ENCODE data around the gene PDZD2.

PDZD2 gene

GRCh38 chr5:31898036-31898632 is 259.2 kb downstream of the PDZD2 start:
- Histone ChIP-seq H3K9me3 (no peaks in the 10 kb centered on the region), H3K4me2 (no peak overlapping the region)
- no peak for TF ChIP-seq Cebpa-rat (IDR thresholded peaks at IDR 0.05)

GRCh38 chr5:31900296-31900865 is 261.4 kb downstream of the PDZD2 start:
- Histone ChIP-seq H3K4me3 (no peak overlapping the region), H3K4me2 (no peak overlapping the region), H3K36me3 (no peaks in the 10 kb centered on the region), H3K9ac (no peak overlapping the region), H4K20me1 (no peaks in the 10 kb centered on the region), H3K27ac (no peak overlapping the region), H3K27me3 (no peaks in the 10 kb centered on the region), H3K4me1 (no peaks in the 10 kb centered on the region), H3K9me3 (no peaks in the 10 kb centered on the region)
- no peak for TF ChIP-seq Cebpa-rat (IDR thresholded peaks at IDR 0.05)

More at GRCh38 chr5:31898036-31898632, 259.2 kb downstream of the PDZD2 start:
- H3K4me1 ChIP-seq = no peaks in the 10 kb centered on the region
- no peak overlapping the region for H3K27ac ChIP-seq
- no peaks in the 10 kb centered on the region for H3K27me3 ChIP-seq
- no peaks in the 10 kb centered on the region for H3K36me3 ChIP-seq
- H3K4me3 ChIP-seq = no peak overlapping the region
- H4K20me1 ChIP-seq = no peaks in the 10 kb centered on the region
- no peak overlapping the region for H3K9ac ChIP-seq

- H3K9ac ChIP-seq = no peak overlapping the region
- H3K36me3 ChIP-seq = no peaks in the 10 kb centered on the region
- no peak overlapping the region for H3K4me2 ChIP-seq
- H3K27ac ChIP-seq = no peak overlapping the region
- H3K27me3 ChIP-seq = no peaks in the 10 kb centered on the region
- TF ChIP-seq Cebpa-rat (IDR thresholded peaks at IDR 0.05) = no peak
- H3K4me1 ChIP-seq = no peaks in the 10 kb centered on the region
- no peak overlapping the region for H3K4me3 ChIP-seq
- no peaks in the 10 kb centered on the region for H3K9me3 ChIP-seq
- no peaks in the 10 kb centered on the region for H4K20me1 ChIP-seq
Observed at GRCh38 chr5:31901807-31902530, 263.0 kb downstream of the PDZD2 start.

- Histone ChIP-seq H3K36me3 (no peaks in the 10 kb centered on the region), H3K27ac (no peak overlapping the region)
Observed at GRCh38 chr5:31908396-31908795, 269.5 kb downstream of the PDZD2 start.

GRCh38 chr5:31909073-31909472 is 270.1 kb downstream of the PDZD2 start:
- Histone ChIP-seq H3K9ac (no peak overlapping the region), H3K9me3 (no peaks in the 10 kb centered on the region), H3K4me3 (no peak overlapping the region), H3K4me2 (no peak overlapping the region), H4K20me1 (no peaks in the 10 kb centered on the region), H3K27me3 (no peaks in the 10 kb centered on the region), H3K4me1 (no peaks in the 10 kb centered on the region), H3K36me3 (no peaks in the 10 kb centered on the region), H3K27ac (no peak overlapping the region)
- no peak for TF ChIP-seq Cebpa-rat (IDR thresholded peaks at IDR 0.05)

More at GRCh38 chr5:31908396-31908795, 269.5 kb downstream of the PDZD2 start:
- Histone ChIP-seq H3K4me1 (no peaks in the 10 kb centered on the region), H3K9ac (no peak overlapping the region), H4K20me1 (no peaks in the 10 kb centered on the region), H3K9me3 (no peaks in the 10 kb centered on the region), H3K27me3 (no peaks in the 10 kb centered on the region), H3K4me2 (no peak overlapping the region), H3K4me3 (no peak overlapping the region)
- TF ChIP-seq Cebpa-rat (IDR thresholded peaks at IDR 0.05) = no peak

GRCh38 chr5:31911291-31912265 is 272.6 kb downstream of the PDZD2 start:
- no peaks in the 10 kb centered on the region for H4K20me1 ChIP-seq
- no peak overlapping the region for H3K9ac ChIP-seq
- H3K4me1 ChIP-seq = no peaks in the 10 kb centered on the region
- no peaks in the 10 kb centered on the region for H3K36me3 ChIP-seq
- H3K27me3 ChIP-seq = no peaks in the 10 kb centered on the region
- no peak for TF ChIP-seq Cebpa-rat (IDR thresholded peaks at IDR 0.05)
- H3K27ac ChIP-seq = no peak overlapping the region
- no peaks in the 10 kb centered on the region for H3K9me3 ChIP-seq
- H3K4me3 ChIP-seq = no peak overlapping the region
- H3K4me2 ChIP-seq = no peak overlapping the region

GRCh38 chr5:31913808-31914207 is 274.9 kb downstream of the PDZD2 start:
- H3K27ac ChIP-seq = no peak overlapping the region

GRCh38 chr5:31916327-31916726 is 277.4 kb downstream of the PDZD2 start:
- no peak overlapping the region for H3K27ac ChIP-seq
- H4K20me1 ChIP-seq = no peaks in the 10 kb centered on the region
- H3K4me3 ChIP-seq = no peak overlapping the region
- no peak overlapping the region for H3K4me2 ChIP-seq
- H3K9me3 ChIP-seq = no peaks in the 10 kb centered on the region
- H3K4me1 ChIP-seq = no peaks in the 10 kb centered on the region
- H3K9ac ChIP-seq = no peak overlapping the region
- TF ChIP-seq Cebpa-rat (IDR thresholded peaks at IDR 0.05) = no peak
- H3K36me3 ChIP-seq = no peaks in the 10 kb centered on the region
- H3K27me3 ChIP-seq = no peaks in the 10 kb centered on the region

More at GRCh38 chr5:31913808-31914207, 274.9 kb downstream of the PDZD2 start:
- TF ChIP-seq Cebpa-rat (IDR thresholded peaks at IDR 0.05) = no peak
- Histone ChIP-seq H3K4me2 (no peak overlapping the region), H3K9me3 (no peaks in the 10 kb centered on the region), H3K27me3 (no peaks in the 10 kb centered on the region), H4K20me1 (no peaks in the 10 kb centered on the region), H3K4me3 (no peak overlapping the region), H3K4me1 (no peaks in the 10 kb centered on the region), H3K36me3 (no peaks in the 10 kb centered on the region), H3K9ac (no peak overlapping the region)

GRCh38 chr5:31918739-31919138 is 279.8 kb downstream of the PDZD2 start:
- H3K4me2 ChIP-seq = no peak overlapping the region
- H3K9ac ChIP-seq = no peak overlapping the region
- H3K27me3 ChIP-seq = no peaks in the 10 kb centered on the region
- no peak for TF ChIP-seq Cebpa-rat (IDR thresholded peaks at IDR 0.05)
- no peak overlapping the region for H3K27ac ChIP-seq
- no peaks in the 10 kb centered on the region for H3K9me3 ChIP-seq
- H3K36me3 ChIP-seq = no peaks in the 10 kb centered on the region
- H3K4me3 ChIP-seq = no peak overlapping the region
- no peaks in the 10 kb centered on the region for H3K4me1 ChIP-seq
- no peaks in the 10 kb centered on the region for H4K20me1 ChIP-seq
